Panc1 (cell line): ENCODE data around the gene SLC38A10. TPM values are rescaled to one million over a fixed set of nuclear protein-coding genes. Genes with fewer than 3 reads are reported as not detected.

ENCODE experiments used
- ATAC-seq: fragments of 200-7000 bp; cut with Tn5 transposase; 2 replicates; pipeline ENCODE4 v1.9.1; 2020; ENCODE audit warnings: mild to moderate bottlenecking, moderate library complexity
- BruUV-seq: library from RNA; stranded (reverse); fragments of 400-500 nt; replicated peaks from 2 replicates; lab custom pipeline; 2021; lab: Mats Ljungman, UMichigan
- CTCF ChIA-PET: fragments of 300-600 bp; sonication (Branson Sonifier 250); formaldehyde crosslinking; loops from one replicate; lab custom pipeline; 2022; ENCODE audit warnings: antibody characterized with exemption; lab: Charles Lee
- POLR2A ChIA-PET: fragments of 300-600 bp; sonication (Branson Sonifier 250); formaldehyde crosslinking; loops from one replicate; lab custom pipeline; 2022; ENCODE audit warnings: antibody characterized with exemption; lab: Charles Lee
- DNase-seq: peaks from one replicate; pipeline ENCODE4 v3.0.0-alpha.2; 2010; ENCODE audit warnings: low read depth, low spot score
- H3K27ac ChIP-seq: 2 replicates; pipeline ENCODE4 v1.5.1; 2011; ENCODE audit warnings: mild to moderate bottlenecking, low read length, inconsistent platforms
- H3K27me3 ChIP-seq: fragments of 200-500 bp; sonication (Bioruptor generic); 2 replicates; pipeline ENCODE4 v1.6.0; 2014; ENCODE audit warnings: low read length, inconsistent platforms; ENCODE audit not compliant: control insufficient read depth, insufficient read depth
- H3K36me3 ChIP-seq: fragments of 200-500 bp; sonication (Bioruptor generic); 2 replicates; pipeline ENCODE4 v1.5.1; 2014; ENCODE audit warnings: inconsistent platforms, mild to moderate bottlenecking, low read length, moderate library complexity; ENCODE audit not compliant: control insufficient read depth, insufficient read depth
- H3K4me1 ChIP-seq: 2 replicates; pipeline ENCODE4 v1.5.1; 2011; ENCODE audit warnings: inconsistent platforms, mild to moderate bottlenecking, low read length, moderate library complexity; ENCODE audit not compliant: control insufficient read depth, insufficient read depth
- H3K4me3 ChIP-seq, 2 experiments: 2 replicates each; pipeline ENCODE4 v1.5.1; 2011 to 2012; ENCODE audit warnings: low read depth in 2 of 2, low read length in 2 of 2, mild to moderate bottlenecking in 2 of 2, inconsistent platforms in 1 of 2, moderate library complexity in 1 of 2
- H3K9me3 ChIP-seq: fragments of 200-500 bp; sonication (Bioruptor generic); 2 replicates; pipeline ENCODE4 v1.5.1; 2014; ENCODE audit warnings: low read depth, mild to moderate bottlenecking, inconsistent platforms, low read length, moderate library complexity; ENCODE audit not compliant: control insufficient read depth, insufficient read depth
- CTCF ChIP-seq: fragments of 450-650 bp; IDR thresholded peaks from 2 replicates; pipeline ENCODE4 v1.5.1; 2017; ENCODE audit warnings: mild to moderate bottlenecking
- POLR2AphosphoS5 ChIP-seq: IDR thresholded peaks from 2 replicates; pipeline ENCODE4 v1.6.1; 2012; ENCODE audit warnings: mild to moderate bottlenecking, low read depth, low read length, moderate library complexity
- REST ChIP-seq, 2 experiments: IDR thresholded peaks; 2 replicates each; pipeline ENCODE4 v1.6.1; 2011 to 2012; ENCODE audit warnings: low read depth in 2 of 2, control low read depth in 1 of 2, low read length in 1 of 2, mild to moderate bottlenecking in 1 of 2, moderate library complexity in 1 of 2; ENCODE audit not compliant: insufficient read depth in 1 of 2
- SIN3A ChIP-seq: IDR thresholded peaks from 2 replicates; pipeline ENCODE4 v1.6.1; 2012; ENCODE audit warnings: low read depth, mild to moderate bottlenecking, low read length, moderate library complexity, borderline replicate concordance; ENCODE audit not compliant: insufficient read depth
- TCF7L2 ChIP-seq: IDR thresholded peaks from 2 replicates; pipeline ENCODE4 v1.6.1; 2011; ENCODE audit warnings: mild to moderate bottlenecking, low read depth, low read length, inconsistent platforms
- in situ Hi-C: cut with HindIII; loops from 2 replicates; pipeline ENCODE4 v1.10.0; 2016; ENCODE audit warnings: low sequenced_read_pairs, low pct_unique_long_range_greater_than_20kb
- intact Hi-C: fragments of 100-400 bp; cut with micrococcal nuclease; formaldehyde crosslinking; loops from one replicate; pipeline ENCODE4 v1.10.0; 2022; ENCODE audit not compliant: unreplicated experiment
- total RNA-seq: library from RNA; stranded (reverse); gene quantifications from one replicate; pipeline ENCODE4 v1.2.1, GENCODE V29; 2021; ENCODE audit not compliant: unreplicated experiment

SLC38A10 gene
- total RNA-seq, 1 experiment from 2014 or later, result 188 TPM

- no peaks in the 10 kb centered on the region for H3K27me3 ChIP-seq
- no peaks in the 10 kb centered on the region for H3K9me3 ChIP-seq
- H3K36me3 ChIP-seq, result peaks cover 18% of the 10 kb centered on the region
- POLR2A ChIA-PET, result no interaction called here
- BruUV-seq, result no TSS peak
- H3K27ac ChIP-seq, result no peak overlapping the region
- in situ Hi-C loops (no loop called here), intact Hi-C loops (no loop called here)
- ATAC-seq (no peak), DNase-seq (no peak)
- no peak for TF ChIP-seq SIN3A
- TF ChIP-seq POLR2AphosphoS5, result no peak
- no peak for TF ChIP-seq CTCF
- TF ChIP-seq REST (IDR thresholded peaks at IDR 0.05; ENCODE audit: insufficient read depth in 1 of 2, low read depth in 2 of 2, low read length in 1 of 2), result no peak
- TF ChIP-seq TCF7L2, result no peak
- no peak overlapping the region for H3K4me3 ChIP-seq
- CTCF ChIA-PET, result no interaction called here
- no peaks in the 10 kb centered on the region for H3K4me1 ChIP-seq
Measured at GRCh38 chr17:81270279-81270678, 24.8 kb downstream of the SLC38A10 start.

- ChIA-PET CTCF (interaction anchor here (0.7 kb wide), 1 partner anchor 15 kb away, joined by 3 read pairs; no protein-coding TSS in a partner anchor), POLR2A (interaction anchor here (0.5 kb wide), 1 partner anchor 253 kb away, joined by 5 read pairs; no protein-coding TSS in a partner anchor)
- H3K4me1 ChIP-seq, result no peaks in the 10 kb centered on the region
- no peak overlapping the region for H3K4me3 ChIP-seq
- H3K9me3 ChIP-seq, result no peaks in the 10 kb centered on the region
- intact Hi-C loops (no loop called here), in situ Hi-C loops (no loop called here)
- peaks cover 14% of the 10 kb centered on the region for H3K36me3 ChIP-seq
- no peaks in the 10 kb centered on the region for H3K27me3 ChIP-seq
- BruUV-seq, result no TSS peak
- H3K27ac ChIP-seq, result no peak overlapping the region
- ATAC-seq, result no peak
- no peak for DNase-seq
- TF ChIP-seq SIN3A (no peak), TCF7L2 (no peak), CTCF (no peak), REST (IDR thresholded peaks at IDR 0.05; ENCODE audit: insufficient read depth in 1 of 2, low read depth in 2 of 2, low read length in 1 of 2) (no peak), POLR2AphosphoS5 (no peak)
Measured at GRCh38 chr17:81267390-81268067, 27.6 kb downstream of the SLC38A10 start.
